M059J (cell line): ENCODE data around the gene CHRNG. TPM values are rescaled to one million over a fixed set of nuclear protein-coding genes. Genes with fewer than 3 reads are reported as not detected.
A peak's percentile ranks its signal among the peaks of the same experiment; 100 is the strongest.

Source experiments
- DNase-seq: peaks from one replicate; pipeline ENCODE4 v3.0.0-alpha.2; 2012; ENCODE audit warnings: low read depth
- total RNA-seq: library from RNA; depleted of rRNA; stranded (reverse); fragments of >200 nt; shearing (Covaris generic); gene quantifications from 2 replicates; pipeline ENCODE4 v1.2.3, GENCODE V29; 2014

CHRNG gene
- total RNA-seq, 1 experiment from 2014 or later, result not detected

DNA sequence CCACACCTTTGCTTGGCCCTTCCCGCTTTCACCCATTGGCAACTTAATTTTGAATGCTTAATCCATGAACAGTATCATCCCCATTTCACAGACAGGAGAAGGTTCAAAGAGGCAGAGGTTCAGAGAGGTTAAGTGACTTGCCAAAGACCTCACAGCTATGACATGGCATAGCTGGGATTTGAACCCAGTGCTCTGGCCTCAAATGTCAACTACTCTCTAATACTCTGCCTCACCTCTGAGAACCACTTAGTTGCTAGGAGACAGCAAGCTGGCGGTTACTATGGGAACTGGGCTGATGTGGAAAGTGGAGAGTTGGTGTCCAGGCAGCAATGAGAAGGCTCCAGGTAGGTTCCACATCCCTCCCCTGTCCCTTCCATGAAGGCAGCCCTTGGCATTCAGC lies 35.1 kb upstream of the CHRNG start:
- DNase-seq, result peak; percentile 29

- no peak for DNase-seq
Observed at GRCh38 chr2:232505856-232506255, 33.6 kb upstream of the CHRNG start.

GRCh38 chr2:232506709-232507108 lies 32.8 kb upstream of the CHRNG start:
- no peak for DNase-seq

DNA sequence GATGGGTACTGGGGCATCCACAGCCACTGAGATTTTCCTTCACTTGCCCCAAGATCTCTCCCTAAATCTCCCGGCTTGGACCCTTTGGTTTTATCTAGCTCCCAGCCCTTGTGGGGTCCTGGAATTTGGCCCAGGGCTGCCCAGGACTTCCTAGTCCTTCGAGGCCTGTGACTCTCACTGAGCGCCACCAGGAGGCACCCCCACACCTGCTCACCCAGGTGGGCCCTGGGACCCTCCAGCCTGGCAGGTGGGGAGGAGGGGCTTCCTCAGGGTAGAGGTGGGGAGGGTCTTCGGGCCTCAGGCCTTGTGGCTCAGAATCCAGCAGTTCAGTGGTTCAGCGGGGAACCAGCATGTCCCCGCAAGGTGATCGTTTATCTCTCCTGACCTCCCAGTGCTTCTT lies 31.2 kb upstream of the CHRNG start:
- no peak for DNase-seq

DNA sequence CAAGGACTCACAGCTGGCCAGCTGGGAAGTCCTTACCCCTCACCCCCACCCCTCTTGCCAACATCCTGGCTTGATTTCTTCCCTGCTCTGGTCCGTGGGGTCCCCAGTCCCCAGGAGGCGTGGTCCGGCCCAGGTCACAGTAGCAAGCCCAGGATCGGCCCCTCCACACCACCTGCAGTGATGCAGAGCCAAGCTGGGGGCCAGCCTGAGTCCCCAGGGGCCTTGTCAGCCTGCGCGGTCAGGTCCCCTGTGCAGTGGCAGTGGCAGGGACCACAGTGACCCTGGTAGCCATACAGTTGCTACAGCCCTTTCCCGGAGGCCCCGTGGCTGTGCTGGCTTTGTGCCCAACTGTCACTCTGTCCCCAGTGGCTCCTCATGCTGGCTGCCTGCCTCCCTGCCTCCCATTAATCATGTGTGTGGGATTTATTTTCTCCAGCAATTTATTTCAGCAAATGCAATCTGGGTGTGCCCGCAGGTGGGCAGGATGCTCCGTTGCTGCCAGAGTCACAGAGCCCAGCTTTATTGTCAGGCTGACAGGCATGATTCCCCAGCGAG lies 28.1 kb upstream of the CHRNG start:
- DNase-seq, result no peak

GRCh38 chr2:232512602-232513001 lies 26.9 kb upstream of the CHRNG start:
- no peak for DNase-seq

- no peak for DNase-seq
Observed at GRCh38 chr2:232513353-232513752, 26.1 kb upstream of the CHRNG start.

DNA sequence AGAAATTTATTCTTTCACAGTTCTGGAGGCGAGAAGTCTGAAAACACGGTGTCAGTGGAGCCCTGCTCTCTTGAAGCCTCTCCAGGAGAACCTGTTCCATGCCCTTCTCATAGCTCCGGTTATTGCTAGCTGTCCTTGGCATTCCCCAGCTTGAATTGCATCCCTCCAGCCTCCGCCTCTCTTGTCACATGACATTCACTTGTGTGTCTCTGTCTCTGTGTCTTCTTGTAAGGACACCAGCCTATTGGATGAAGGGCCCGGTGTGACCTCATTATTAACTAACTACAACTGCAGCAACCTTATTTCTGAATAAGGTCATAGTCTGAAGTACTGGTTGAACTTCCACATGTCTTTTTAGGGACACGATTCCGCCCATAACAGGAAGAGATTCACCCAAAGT lies 23.9 kb upstream of the CHRNG start:
- no peak for DNase-seq

DNA sequence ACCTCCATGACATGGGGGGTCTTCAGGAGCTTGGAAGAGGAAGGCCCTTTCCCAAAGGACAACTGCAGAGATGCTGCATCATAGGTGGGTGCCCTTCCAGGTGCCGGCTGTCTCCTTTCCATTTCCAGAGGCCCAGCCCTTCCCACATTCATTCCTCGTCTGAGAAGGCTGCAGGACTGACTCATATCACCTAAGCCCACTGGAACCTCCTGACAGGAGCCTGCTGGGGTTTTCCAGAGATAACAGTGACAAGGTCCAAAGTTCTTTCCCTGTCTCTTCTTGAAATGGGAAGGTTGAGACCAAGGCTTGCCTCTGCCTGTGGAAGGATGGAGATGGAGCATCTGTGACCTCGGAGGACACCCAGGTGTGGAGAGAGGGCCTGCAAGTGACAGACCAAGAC lies 22.9 kb upstream of the CHRNG start:
- no peak for DNase-seq

DNA sequence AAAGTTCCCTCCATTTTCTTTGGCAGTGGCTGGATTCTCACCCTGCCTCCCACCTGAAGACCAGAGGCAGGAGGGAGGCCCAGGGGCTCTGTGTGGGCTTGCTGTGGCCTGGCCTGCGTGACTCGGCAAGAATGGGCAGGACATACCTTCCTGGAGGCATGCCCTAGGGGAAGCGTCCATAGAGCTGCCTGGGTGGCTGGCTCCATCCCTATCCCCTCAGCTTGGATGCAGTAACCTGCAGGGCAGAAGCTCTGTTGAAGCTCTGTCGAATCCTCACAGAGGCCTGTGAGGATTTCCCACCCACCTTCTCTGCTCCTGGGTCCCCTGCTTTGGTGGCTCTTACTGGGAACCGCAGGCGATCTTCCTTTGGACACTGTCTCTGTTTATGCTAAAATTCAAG lies 20.6 kb upstream of the CHRNG start:
- no peak for DNase-seq

- no peak for DNase-seq
Observed at GRCh38 chr2:232519581-232520438, 19.7 kb upstream of the CHRNG start, which contains the start of gene PRSS56. Gene PRSS56 (plus strand): TSS chr2:232520388. CDS start chr2:232520599, 211 bp downstream.

GRCh38 chr2:232520489-232520888 lies 19.0 kb upstream of the CHRNG start:
- DNase-seq, result no peak

- DNase-seq, result no peak
Observed at GRCh38 chr2:232521098-232521497, 18.4 kb upstream of the CHRNG start.

DNA sequence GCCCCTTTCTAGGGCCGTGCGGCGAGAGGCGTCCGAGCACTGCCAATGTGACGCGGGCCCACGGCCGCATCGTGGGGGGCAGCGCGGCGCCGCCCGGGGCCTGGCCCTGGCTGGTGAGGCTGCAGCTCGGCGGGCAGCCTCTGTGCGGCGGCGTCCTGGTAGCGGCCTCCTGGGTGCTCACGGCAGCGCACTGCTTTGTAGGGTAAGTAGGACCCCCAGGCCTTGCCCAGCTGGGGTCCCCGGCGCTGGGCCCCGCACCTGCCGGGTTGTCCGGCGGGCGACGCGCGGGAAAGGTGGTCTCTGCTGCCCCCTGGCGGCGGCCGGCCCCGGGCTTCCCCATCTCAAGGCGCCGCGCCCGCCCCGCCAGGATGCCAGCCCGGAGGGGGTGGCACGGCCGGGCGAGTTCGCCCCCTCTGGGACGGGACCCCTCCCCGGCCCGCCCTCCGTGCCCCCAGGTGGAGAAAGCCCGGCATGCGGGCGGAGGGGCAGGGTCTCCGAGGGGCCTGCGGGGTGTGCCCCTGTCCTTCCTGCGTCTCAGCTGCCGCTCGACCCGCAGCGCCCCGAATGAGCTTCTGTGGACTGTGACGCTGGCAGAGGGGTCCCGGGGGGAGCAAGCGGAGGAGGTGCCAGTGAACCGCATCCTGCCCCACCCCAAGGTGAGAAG lies 17.4 kb upstream of the CHRNG start:
- no peak for DNase-seq

DNA sequence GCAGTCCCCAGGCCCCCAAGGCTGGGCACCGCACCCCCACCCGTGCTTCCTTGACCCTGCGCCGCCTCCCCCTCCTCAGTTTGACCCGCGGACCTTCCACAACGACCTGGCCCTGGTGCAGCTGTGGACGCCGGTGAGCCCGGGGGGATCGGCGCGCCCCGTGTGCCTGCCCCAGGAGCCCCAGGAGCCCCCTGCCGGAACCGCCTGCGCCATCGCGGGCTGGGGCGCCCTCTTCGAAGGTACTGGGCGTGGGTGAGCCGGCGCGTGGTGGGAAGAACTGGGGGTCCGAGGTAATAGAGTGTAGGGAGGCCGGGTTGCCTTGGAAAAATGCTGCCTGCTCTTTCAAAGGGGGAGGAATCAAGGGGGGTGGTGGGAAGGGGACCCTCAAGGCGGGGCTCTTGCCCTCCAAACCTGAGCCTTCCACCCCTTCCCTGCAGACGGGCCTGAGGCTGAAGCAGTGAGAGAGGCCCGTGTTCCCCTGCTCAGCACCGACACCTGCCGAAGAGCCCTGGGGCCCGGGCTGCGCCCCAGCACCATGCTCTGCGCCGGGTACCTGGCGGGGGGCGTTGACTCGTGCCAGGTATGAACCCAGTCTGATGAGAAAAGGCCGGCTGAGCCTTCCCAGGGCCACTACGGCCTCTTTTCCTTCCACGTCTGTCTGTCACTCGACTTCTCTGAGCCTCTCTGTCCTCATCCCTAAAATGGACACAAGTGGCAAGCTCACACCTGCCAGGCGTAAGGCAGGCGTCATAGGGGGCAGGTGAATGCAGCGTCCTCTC lies 16.7 kb upstream of the CHRNG start:
- DNase-seq, result no peak

DNA sequence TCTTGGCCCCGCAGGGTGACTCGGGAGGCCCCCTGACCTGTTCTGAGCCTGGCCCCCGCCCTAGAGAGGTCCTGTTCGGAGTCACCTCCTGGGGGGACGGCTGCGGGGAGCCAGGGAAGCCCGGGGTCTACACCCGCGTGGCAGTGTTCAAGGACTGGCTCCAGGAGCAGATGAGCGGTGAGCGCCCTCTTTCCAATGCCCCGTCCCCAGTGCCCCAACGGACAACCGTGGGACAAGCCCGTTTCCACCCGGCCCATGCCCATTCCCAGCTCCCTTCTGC lies 16.1 kb upstream of the CHRNG start:
- no peak for DNase-seq

GRCh38 chr2:232523682-232524597 lies 15.6 kb upstream of the CHRNG start:
- no peak for DNase-seq

DNA sequence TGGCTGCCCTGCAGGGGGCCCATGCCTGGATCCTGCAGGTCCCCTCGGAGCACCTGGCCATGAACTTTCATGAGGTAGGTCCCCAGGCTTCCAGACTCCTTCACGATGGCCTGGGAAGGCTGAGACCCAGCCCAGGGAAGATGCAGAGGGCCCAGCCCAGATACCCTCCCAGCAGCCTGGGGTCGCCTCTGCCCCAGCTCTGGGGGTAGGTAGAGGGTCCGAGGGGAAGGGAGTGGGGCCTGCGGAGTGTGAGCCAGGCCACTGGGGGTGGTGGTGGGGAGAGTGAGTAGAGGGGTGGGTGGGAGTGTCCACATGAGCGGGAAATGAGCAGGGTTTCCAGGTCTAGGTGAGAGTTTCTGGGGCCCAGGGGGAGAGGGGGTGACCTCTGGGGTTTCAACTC lies 14.7 kb upstream of the CHRNG start:
- no peak for DNase-seq

GRCh38 chr2:232525199-232525598 lies 14.3 kb upstream of the CHRNG start:
- DNase-seq, result no peak

DNA sequence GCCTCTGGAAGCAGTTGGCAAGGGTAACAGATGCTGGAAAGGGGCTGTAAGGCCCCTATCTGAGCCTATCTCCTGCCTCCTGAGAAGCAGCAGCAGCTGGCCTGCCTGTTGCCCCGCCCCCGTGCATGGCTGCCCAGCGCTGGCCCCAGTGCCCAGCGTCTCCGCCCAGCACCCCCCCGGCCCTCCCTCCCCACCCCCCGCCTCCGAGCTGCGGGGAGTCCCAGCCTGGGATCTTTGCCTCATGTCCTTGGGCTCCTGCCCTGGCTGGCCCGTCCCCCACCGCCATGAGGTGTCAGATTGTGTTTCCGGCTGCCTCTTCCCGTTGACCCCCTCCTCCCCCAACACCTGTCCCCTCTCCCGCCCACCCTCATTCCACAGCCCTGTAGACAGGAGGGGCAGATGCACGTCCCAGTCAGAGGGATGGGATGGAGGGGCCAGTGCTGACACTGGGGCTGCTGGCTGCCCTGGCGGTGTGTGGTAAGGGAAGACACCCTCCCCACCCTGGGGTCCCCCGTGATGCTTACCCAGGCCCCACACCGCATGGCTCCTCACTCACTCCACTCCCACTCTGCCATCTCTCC lies 13.6 kb upstream of the CHRNG start, which contains the start of gene CHRND:
CHRND (plus strand) TSS at position 370 of the 581 bp plus-strand sequence; CDS start at position 426, 56 bp downstream.
- no peak for DNase-seq
